ENCODE results near the gene WDR62.

WDR62 gene

DNA sequence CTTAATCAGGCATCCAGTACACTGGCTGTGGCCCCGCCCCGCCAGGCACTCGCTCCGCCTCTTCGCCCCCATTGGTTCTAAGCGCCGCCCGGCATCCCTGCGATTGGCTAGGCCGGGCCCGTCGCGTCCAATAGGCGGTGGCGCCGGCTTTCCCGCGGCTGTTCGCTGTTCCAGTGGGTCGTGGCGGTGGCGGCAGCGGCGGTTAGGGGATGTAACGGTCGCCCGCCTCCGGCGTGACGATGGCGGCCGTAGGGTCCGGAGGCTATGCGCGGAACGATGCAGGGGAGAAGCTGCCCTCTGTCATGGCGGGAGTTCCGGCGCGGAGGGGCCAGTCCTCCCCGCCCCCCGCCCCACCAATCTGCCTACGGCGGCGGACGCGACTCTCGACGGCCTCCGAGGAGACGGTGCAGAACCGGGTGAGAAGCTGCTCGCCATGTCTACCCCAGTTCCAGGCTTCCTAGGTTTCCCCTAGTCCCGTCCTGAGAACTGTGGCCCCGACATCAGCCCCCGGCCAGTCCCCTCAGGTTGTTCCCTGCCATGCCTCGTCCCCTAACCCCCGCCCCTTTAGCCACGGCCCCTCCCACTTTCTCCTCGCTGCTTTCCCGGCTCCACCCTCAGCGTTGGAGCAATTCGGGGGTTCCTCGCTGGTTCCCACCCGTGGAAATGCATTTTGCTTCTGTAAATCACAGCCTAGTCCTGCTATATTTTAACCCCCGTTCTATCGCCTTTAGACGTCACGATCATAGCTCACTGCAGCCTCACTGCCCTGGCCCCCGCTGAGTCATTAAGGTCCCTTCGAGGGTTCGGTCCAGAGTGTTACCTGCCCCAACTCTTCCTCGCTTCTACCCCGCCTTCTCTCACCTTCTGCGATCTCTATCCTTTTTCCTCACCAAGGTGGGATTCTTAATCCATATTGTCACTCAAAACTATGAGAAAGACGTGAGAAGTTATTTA is at the start of gene WDR62:
WDR62 (plus strand) TSS at position 165 of the 954 bp plus-strand sequence; CDS start at position 240, 75 bp downstream.
- peak; percentile 96 for DNase-seq (ENCODE audit: low spot score)

DNA sequence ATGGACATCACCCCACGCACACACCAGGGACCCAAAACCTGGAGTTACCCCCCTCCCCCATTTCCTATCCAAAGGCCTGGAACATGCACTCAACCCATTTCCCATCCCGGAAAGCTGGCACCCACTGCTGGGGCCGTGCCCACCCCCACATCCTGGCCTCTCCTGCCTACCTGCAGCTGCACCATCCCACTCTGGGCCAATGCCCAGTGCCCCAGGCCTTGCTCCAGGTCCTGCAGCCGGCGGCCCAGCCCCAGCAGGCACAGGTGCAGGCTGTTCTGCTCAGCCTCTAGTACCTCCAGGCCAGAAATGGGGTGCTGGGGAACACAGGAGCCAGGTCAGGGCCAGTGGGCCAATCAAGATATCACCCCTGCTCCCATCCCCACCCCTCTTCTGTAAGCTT is 47.7 kb upstream of the WDR62 start:
- no peak for DNase-seq (ENCODE audit: low spot score)

DNA sequence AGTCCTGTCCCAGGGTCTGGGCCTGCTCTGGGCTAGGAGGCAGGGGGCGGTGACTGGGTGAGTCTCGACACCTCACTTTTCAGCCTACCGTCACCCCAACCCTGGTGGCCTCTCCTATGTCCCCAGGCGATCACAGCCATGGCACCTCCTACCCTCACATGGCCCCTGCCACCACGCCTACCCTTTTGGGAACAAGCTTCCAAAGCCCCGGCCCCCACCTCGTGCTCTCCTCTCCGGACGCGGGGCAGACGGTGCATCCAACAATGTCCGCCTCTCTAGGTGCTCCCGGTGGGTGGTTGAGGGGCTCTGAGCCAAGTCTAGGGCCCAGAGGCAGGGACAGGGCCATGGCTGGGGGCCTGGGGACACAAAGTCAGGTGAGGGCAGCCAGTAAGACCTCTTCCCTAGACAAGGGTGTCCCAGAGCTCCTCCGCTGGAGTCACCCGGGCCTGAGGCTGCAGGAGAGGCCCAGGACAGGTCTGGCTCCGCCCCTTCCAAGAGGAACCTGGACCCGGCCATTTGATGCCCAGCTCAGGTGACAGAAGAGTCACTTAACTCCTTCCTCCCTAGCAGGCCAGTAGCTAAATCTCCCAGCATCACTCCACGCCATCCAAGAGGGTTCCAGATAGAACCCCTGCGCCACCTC is 46.2 kb upstream of the WDR62 start, which contains the start of gene SYNE4:
SYNE4 (minus strand) TSS at position 478 of the 643 bp plus-strand sequence; CDS start at position 346, 132 bp downstream.
- no peak for DNase-seq (ENCODE audit: low spot score)

DNA sequence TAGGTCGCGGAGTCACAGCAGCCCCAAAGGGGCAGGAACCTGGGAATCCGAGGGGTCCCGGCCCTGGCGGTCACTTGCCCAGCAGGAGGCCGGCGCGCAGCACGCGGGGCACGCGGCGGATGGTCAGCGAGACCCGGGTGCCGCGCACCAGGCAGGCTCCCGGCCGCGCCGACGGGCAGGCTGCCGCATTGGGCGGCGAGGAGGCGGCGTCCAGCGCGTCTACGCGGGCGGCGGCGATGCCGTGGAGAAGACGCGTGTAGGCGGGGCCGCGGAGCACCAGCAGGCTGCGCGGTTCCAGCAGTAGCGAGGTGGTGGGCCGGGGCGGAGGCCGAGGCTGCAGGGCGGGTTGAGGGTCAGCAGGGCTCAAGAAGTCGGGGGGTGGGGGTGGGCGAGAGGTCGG is 45.5 kb upstream of the WDR62 start:
- peak; percentile 79 for DNase-seq (ENCODE audit: low spot score)

DNA sequence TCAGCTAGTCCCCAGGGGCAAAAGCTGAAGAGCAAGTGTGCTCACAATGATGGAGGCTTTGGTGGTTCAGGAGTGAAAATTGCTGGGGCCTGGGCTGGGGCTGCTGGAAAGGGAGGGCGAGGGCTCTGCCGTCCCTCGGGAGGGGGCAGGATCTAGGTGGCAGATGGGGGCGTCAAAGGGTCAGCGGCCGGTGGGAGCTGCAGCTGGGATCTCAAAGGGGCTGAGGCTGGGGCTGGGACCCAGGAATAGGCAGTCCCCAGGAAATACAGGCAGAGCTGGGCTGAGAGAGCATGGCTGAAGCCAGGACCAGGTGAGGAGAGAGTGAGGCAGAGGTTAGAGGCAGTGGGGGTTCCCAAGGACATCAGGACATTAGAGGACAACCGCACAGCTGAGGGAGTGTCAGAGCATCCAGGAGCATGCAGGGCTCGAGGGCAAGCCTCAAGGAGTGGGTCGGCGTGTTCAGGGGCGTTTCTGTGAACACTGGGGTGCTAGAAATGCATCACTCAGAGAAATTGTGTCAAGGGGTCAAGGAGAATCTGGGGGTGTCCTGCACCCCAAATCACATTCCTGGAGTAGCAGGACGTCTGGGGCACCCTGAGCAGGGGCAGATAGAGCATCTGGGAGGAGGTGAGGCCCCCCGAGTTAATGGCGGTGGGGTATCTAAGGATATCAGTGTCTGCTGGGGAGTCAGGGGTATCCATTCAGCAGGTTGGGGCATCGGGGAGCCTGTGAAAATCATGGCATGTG is 44.9 kb upstream of the WDR62 start:
- DNase-seq (ENCODE audit: low spot score): no peak

DNA sequence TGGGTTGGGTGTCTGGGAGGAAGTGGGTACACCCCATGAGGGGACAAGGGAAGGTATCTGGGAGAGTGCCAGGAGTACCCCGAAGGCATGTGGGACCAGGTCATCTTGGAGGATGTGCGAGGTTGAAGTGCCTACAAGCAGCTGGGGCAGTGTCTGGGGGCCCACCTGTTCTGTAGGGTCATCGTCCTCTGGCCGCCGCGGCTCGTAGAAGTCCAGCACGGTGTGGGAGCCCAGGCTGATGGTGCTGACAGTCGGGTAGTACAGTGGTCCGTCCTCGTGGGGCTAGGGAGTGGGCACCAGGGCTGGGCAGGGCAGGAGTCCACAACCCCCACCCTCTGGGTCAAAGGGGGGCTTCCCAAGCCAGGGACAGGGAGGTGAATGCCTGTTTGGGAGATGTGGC is 44.3 kb upstream of the WDR62 start:
- DNase-seq (ENCODE audit: low spot score): no peak

DNA sequence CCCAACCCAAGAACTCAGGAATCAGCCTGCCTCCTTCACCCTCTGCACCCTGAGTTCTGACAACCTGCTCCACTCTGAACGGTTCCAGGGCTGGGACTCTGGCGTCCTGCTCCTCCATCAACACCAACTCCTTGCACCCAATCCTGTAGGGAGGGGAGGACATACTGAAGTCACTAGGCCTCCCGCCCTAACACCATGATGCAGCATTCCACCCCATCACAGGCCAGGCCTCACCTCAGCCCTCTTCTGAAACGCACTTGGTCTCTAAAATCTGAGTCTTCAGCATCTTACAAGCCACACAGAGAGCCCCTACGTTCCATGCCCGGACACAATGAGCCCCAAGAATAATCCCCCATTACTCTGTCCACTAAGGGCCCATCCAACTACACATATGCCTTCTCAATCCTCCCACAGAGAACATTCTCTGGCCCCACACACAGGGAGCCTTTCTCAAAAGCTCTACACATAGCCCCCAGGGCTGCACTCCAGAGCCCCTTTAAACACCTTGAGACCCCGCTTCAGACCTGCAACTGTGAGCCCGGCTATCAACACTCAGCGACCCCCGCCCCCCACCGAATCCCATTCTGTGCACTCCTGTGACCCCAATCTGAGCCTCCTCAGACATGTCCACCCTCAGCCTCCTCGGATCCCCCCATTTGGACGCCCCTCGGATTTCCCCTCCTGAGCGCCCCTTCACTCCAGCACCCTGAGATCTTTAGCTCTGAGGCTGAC is 41.3 kb upstream of the WDR62 start:
- no peak for DNase-seq (ENCODE audit: low spot score)

DNA sequence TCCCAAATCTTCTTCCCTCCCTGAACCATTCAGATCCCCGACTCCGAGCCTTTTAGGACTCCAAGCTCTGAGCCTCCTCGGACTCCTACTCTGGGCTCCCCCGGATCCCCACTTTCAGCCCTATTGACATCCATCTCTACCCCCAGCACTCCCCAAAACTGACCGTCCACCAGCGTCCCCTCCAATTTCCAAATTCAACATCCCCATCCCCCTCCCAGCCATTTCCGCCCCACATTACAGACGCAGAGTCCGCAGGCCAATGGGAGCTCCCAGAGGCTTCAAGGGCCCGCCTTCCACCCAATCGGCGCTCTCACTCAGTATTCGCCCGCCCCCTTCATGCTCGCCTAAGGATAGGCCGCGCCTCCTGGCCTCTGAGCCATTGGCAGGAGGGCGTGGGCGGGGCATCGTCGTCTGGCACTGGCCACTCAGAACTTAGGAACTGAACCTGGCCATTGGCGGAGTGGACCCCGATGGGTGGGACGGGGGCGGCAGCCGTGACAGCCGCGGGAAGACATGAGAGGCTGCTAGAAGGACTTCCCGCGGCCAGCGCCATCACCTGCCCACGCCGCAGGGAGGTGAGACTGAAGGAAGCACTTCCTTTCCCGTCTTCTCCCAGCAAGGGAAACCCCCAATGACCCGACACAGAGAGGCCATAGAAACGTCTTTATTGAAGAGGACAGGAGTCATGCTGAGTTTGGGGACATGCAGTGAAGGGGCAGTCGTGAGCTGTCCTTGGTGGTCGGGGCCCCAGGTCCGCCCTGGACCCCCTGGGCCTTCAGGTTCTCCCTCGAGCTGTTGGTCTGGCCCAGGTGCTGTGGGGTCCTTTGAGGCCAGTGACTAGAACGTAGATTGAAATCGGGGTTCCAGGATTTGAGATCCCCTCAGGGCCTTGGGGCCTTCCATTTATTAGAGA is 40.4 kb upstream of the WDR62 start, which contains the start of gene ALKBH6:
ALKBH6 (minus strand) TSS at position 202 of the 913 bp plus-strand sequence. CDS start 816 bp downstream, outside the sequence.
- DNase-seq (ENCODE audit: low spot score): peak; percentile 99

DNA sequence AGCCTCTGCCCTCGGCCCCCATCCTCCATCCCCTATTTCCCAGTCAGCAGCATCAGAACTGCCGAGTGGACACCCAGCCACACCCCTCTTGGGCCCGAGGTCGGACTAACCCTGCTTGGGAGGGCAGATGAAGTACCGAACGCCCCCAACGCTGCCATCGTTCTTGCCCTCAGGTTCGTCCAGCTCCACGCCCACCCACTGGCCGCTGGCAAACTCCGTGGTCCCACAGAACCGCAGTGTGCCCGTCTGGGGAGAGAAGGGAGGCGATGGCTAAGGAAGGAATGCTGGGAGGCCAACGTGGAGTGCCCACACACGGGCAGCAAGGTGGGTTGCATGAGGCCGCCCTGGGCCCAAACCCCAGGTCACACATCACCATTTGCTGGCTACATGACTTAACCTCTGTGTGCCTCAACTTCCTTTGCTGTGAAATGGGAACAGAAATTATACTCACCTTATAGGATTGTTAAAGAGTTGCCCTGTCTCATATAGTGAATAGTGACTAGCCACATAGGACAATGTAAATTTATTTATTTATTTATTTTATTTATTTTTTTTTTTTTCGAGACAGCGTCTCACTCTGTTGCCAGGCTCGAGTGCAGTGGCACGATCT is 35.5 kb upstream of the WDR62 start:
- no peak for DNase-seq (ENCODE audit: low spot score)

DNA sequence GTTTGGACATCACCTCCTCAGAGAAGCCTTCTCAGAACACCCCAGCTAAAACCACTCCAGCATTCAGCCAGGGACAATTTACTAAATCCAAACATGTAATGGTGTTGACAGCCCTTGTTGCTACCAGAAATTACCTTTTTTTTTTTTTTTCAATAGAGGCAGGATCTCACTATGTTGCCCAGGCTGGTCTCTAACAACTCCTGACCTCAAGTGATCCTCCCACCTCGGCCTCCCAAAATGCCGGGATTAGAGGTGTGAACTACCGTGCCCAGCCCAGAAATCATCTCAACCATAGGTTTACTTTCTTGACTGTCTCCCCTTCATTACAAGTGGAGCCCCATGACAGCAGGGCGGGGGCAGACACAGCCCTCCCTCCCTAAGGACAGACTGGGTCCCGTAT is 31.3 kb upstream of the WDR62 start:
- DNase-seq (ENCODE audit: low spot score): no peak

DNA sequence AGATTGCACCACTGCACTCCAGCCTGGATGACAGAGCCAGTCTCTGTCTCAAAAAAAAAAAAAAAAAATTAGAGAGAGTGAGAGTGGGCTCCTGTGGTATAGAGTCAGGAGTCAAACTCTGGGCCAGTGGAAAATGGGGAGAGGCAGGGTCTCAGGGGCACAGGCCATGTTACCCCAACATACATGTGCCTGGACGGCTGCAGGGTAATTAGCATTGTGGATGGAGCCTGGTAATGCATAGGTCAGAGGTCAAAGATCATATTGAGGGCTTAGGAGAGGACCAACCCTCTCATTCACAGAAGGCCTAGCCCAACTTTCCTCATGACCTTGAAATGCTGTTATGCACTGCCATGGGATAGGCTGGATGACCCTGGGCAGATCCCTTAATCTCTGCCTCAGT is 29.2 kb upstream of the WDR62 start:
- DNase-seq (ENCODE audit: low spot score): no peak

DNA sequence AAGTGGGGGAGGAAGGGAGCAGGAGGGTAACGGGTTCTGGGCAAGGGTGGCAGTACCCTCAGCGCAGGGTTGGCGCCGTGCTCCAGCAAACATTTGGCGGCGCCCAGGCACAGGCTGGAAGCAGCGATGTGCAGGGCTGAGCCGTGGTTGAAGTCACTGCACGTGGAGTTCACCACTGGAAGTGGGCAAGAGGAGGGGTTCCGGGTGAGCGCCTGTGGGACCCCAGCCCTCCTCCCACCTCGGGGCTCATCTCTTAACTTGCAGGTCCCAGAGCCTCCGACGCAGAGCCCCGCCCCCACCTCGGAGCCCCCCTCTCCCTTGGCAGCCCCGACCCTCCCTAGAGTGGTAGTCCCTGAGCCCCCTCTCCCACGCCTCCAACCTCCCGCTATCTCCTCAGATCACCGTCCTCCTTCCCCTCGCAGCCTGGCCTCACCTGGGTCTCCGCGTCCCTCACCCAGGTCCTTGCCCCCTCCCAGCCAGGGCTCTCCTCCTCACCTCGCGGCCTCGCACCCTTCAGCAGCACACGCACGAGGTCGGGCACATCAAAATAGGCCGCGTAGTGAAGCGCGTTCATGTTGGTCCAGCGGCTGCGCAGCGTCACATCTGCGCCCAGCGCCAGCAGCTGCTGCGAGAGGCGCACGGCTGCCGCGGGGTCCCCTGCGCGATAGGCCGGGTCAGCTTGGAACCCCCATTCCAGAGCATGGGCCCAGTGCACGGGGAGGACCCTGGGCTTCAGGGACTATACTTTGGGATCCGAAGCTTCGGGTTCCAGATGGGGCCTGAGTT is 28.4 kb upstream of the WDR62 start:
- no peak for DNase-seq (ENCODE audit: low spot score)

DNA sequence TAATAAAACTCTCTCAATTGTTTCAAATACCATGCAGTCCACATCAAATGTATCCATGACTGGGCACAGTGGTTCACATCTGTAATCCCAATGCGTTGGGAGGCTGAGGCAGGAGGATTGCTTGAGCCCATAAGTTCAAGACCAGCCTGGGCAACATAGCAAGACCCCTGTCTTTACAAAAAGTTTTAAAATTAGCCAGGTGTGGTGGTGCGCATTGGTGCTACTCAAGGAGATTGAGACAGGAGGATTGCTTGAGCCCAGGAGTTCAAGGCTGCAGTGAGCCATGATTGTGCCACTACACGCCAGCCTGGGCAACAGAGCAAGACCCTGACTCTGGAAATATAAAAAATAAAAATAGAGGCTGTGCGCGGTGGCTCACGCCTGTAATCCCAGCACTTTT is 27.0 kb upstream of the WDR62 start:
- DNase-seq (ENCODE audit: low spot score): no peak

DNA sequence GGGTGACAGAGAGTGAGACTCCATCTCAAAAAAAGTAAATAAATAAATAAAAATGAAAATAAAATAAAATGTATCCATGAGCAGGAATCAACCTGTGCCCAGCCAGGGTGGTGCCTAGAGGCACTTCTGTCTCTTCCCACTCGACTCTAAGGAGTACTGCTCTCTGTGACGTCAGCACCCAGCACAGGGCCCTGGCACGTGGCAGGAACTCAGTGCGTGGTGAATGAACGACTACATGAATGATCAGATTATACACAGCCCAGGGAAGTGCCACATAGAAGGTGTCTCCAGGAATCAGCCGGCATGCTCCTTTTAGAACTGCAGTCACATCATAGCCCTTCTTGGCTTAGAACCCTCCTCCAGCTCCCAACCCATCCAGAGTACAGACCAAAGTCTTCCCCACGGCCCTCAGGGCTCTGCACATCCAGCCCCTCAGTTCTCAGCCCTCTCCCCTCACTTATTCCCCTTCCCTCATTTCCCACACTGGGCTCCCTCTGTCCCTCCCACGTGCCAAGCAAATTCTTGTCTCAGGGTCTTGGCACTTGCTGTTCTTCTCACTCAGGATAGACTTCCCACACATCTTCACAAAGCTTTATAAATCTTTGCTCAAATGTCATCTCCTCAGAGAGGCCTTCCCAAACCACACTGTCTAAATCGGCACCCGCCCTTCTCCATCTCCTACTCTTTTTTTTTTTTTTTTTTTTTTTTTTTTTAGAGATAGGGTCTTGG is 26.2 kb upstream of the WDR62 start:
- no peak for DNase-seq (ENCODE audit: low spot score)

DNA sequence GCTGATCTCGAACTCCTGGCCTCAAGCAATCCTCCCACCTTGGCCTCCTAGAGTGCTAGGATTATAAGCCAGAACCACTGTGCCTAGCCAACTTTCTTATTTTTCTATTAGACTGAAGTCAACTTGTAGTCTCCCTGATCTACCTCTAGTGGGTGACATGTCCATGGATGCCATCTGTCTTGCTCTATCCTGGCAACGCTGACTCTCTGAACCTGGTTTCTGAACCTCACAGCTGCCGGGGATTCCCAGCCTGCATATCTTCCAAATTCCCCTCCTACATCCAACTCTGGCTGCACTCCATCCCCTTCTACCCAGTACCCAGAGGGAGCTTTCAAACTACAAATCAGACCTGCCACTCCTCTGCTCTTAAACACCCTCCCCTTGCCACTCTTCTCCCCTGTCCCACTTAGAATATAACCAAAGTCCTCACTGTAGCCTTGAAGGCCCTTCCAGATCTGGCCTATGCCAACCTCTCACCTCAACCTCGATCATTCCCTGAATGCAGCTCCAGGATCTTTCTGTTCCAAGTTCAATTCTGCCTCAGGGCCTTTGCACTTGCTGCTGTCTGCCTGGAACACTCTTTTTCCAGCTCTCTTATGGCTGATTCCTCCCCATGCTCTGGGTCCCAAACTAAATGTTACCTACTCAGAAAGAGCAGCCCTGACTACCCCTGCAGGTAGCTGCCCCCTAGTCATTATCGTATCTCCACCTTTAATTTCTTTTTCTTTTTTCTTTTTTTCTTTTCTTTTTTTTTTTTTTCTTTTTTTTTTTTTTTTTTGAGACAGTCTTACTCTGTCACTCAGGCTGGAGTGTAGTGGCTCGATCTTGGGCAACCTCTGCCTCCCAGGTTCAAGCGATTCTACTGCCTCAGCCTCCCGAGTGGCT is 24.2 kb upstream of the WDR62 start:
- DNase-seq (ENCODE audit: low spot score): no peak

DNA sequence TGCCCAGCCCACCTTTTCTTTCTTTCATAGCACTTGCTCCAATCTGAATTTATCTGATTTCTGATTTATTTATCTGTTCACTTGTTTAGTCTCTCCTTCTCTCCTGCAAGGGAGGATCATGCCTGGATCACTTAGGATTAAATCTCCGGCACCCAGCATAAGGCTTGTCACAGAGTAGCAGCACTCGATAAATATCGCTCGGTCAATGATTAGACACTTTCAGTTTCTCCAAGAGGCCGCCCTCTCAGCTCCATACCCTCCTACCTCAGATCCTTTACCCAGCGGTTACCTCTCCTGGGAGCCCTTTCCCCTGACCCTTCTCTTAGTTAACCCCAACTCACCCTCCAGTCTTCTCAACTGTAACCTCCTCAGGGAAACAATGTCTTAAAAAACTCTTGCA is 23.4 kb upstream of the WDR62 start:
- no peak for DNase-seq (ENCODE audit: low spot score)

DNA sequence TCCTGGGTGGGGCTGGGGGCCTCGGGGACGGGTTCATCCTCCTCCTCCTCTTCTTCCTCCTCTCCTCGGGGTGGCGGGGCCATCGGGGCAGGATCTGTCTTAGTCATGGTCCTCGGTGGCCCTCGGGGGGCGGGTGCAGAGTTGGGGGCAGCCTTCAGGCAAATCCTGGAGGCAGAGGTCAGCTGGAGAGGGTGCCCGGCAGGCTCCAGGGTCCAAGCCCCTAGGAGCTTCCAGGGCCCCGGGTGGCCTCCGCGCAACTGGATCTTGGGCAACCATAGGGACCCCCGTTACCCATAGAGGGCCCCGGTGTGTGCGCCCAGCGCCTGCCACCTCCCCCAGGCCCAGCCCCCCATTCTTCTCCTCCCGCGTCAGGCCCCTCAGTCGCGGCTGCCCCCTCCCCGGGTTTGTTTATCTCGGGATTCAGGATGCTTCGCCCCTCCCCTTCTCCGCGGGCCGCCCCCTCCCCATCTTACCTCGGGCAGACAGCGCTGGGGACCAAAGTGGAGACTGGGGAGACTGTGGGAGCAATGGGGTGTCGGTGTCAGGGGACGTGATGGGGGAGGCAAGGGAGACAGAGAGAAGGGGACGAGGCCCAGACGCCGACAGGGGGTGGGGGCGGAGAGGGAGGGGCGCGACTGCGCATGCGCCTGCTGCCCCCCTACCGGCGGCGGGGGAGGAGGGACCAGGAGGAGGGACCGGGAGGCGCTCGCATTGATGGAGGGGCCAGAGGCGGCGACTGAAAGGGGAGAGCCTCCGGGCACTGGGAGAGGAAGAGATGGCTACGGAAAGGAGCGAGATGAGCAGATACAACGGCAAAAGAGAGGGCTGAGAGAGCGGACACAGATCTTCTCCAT is 22.2 kb upstream of the WDR62 start, which contains the start of gene CLIP3:
CLIP3 (minus strand) TSS at position 623 of the 854 bp plus-strand sequence; CDS start at position 107, 516 bp downstream.
- DNase-seq (ENCODE audit: low spot score): no peak
